Dermis blood vessel endothelial cell (primary cell): ENCODE data around the gene TGFB1I1. TPM values are rescaled to one million over a fixed set of nuclear protein-coding genes. Genes with fewer than 3 reads are reported as not detected.

Source experiments
- DNase-seq: peaks from one replicate; pipeline ENCODE4 v3.0.0; 2010
- total RNA-seq: library from RNA; depleted of rRNA; stranded (reverse); fragments of >200 nt; gene quantifications from 2 replicates; pipeline ENCODE4 v1.2.3, GENCODE V29; 2014

Gene TGFB1I1
- total RNA-seq, 1 donor from 2014 or later: 37.4 TPM

DNA sequence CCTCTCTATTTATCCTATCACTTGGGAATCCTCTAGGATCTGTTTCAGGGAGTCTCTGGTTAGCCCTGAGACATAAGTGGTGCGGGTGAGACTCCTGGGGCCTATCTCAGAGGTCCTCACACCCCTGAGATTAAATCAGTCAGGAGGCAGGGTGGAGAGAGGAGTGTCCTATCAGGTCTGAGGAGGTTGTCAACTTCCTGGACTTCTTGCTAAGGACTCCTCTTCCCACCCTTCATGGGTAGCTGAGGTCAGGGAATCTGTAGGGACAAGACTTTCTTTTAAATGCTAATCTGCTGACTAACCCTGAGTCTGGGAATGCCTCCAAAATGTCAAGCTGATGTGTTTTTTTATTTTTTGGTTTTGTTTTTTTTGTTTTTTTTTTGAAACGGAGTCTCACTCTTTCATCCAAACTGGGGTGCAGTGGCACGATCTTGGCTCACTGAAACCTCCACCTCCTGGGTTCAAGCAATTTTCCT, 19.3 kb upstream of the TGFB1I1 start:
- peak; percentile 43 for DNase-seq

GRCh38 chr16:31453255-31454204, 18.4 kb upstream of the TGFB1I1 start:
- no peak for DNase-seq

- DNase-seq: peak; percentile 56
These were observed 16.2 kb upstream of the TGFB1I1 start for GRCh38 chr16:31455601-31456314.

DNA sequence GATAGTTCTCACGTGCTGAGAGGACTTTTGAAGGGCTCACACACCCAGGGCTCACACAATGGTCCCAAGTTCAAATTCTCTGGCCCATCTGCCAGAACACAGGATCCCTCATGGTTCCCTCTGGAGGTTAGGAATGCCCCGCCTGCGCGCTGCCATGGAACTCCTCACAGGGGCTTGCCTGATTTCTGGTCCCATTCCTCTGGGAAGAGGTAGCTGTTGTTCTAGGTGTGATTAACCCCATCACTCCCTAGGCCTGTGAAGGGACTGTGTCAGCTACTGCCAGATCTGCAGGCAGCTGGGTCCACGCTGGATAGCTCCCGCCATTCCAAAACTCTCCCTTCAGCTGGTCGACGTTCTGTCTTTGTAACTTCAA, 15.0 kb upstream of the TGFB1I1 start:
- no peak for DNase-seq

DNA sequence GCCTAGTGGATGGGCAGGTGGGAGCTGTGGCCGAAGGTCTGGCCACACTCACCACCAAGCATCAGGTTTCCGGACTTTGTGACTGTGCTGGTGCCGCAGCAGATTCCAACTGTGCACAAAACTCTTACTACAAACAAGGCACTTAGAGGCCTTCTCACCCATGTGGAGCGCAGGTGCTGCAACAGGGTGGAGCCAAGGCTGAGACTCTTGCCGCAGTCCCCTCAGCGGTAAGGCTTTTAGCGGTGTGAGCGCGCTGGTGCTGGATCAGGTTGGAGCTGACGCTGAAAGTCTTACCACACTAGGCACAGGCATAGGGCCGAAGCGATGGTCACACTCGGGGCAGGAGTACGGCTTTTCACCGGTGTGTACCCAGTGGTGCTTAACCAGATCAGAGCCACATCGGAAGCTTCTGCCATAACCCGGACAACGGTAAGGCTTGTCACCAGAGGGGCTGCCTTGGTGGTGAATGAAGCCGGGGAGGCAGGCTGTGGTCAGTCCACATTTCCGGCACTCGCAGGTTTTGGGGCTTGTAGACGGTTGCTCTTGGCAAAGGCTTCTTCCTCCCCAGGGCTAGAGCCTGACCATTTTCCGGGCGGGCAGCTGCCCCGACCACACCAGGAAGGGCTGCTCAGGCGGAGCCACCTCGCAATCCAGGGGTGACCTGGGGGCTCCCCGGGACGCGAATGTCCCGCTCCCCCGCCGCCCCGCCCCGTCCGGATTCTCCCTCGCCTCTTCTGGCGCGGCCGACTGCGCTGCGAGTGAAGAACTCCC, 13.7 kb upstream of the TGFB1I1 start:
- peak; percentile 60 for DNase-seq

DNA sequence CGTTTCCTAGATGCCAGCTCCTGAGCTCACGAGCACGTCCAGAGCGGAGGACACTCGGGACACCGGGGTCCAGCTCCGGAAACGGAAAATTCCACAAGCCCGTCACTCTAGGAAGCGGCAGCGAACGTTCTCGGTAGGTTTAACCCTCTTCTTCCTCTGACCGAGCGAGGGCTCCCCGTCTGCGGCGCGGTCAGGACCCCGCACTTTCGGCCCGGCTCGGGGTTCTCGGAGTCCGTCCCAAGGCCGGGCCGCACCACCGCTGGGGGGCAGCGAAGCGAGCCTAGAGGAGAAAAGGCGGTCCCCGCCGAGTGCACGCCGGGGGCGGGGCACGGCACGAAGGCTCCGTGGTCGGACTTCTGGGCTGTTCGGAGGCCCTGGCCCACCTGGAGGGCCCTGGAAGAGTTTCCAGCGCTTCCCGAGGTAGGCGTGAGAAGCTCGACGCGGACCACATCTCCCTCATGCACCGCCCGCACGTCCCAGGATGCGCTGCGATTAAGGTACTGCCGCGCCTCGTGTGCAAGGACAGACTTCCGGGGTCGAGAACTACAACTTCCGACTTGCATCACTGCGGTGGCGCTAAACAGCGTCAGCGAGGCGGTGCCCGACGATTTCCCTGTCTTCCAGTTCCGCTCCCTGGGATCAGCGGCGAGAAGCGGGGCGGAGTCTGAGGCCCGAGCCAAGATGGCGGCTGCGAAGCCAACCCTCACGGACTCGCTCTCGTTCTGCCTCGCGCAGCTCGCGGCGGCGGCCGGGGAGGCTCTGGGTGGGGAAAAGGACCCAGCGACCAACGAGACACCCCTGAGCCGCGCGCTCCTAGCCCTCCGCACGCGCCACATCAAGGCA, 12.9 kb upstream of the TGFB1I1 start, which contains the start of gene ARMC5:
ARMC5 (plus strand) TSS at position 658 of the 843 bp plus-strand sequence; CDS start at position 682, 24 bp downstream.
- DNase-seq: peak; percentile 99

GRCh38 chr16:31459687-31460581, 12.0 kb upstream of the TGFB1I1 start:
- peak; percentile 100 for DNase-seq

- peak; percentile 78 for DNase-seq
These were observed 11.4 kb upstream of the TGFB1I1 start for GRCh38 chr16:31460582-31461002.

DNA sequence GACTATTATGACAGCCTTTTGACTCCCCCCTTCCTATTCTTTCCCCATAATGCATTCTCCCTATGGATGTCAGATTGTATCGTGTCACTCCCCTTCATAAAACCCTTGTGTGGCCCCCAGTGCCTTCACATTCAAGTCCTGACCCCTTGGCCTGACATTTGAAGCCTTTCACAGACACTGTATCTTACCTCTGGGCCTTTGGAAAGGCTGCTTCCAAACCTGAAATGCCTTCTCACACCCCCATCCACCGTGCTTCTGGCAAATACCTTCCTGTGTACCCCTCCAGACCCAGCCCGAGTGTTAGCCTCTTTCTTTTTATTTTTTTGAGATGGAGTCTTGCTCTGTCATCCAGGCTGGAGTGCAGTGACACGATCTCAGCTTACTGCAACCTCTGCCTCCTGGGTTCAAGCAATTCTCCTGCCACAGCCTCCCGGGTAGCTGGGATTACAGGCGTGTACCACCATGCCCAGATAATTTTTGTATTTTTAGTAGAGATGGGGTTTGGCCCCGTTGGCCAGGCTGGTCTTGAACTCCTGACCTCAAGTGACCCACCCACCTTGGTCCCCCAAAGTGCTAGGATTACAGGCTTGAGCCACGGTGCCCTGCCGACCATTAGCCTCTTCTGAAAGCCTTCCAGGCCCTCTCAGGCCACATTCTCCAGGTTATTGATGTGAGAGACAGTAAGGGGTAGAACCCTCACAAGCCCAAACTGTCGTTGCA, 10.6 kb upstream of the TGFB1I1 start:
- no peak for DNase-seq

- DNase-seq: no peak
These were observed 9.8 kb upstream of the TGFB1I1 start for GRCh38 chr16:31461921-31462804.

DNA sequence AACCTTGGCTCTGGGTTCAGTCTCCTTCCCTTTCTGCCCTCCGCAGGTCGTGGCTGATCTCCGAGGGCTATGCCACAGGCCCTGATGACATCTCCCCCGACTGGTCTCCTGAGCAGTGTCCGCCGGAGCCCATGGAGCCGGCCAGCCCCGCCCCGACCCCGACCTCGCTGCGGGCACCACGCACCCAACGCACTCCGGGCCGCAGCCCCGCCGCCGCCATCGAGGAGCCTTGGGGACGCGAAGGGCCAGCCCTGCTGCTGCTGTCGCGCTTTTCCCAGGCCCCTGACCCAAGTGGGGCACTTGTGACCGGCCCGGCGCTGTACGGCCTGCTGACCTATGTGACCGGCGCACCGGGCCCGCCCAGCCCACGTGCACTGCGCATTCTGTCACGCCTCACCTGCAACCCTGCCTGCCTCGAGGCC, 7.6 kb upstream of the TGFB1I1 start:
- no peak for DNase-seq

DNA sequence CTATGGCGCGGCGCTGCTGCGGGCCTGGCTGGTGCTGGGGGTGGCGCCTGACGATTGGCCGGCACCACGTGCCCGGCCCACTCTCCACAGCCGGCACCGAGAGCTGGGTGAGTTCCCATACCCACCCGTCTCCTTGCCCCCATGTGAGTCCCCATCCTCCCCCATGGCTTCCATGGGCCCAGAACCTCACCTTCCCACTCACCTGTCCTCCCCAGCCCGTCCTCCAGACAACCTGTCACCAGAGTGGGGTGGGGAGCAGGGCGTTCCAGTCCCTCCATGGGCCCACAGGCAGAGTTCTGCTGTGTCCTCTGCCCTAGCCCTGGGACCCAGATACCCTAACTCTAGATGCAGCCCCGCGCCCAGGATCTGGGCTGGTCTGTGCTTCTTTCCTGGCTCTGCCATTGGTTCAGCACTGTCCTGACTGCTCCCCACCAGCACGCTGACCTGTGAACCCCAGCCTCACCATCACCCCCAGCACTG, 7.1 kb upstream of the TGFB1I1 start:
- DNase-seq: no peak

- DNase-seq: no peak
These were observed 6.1 kb upstream of the TGFB1I1 start for GRCh38 chr16:31465788-31466370.

DNA sequence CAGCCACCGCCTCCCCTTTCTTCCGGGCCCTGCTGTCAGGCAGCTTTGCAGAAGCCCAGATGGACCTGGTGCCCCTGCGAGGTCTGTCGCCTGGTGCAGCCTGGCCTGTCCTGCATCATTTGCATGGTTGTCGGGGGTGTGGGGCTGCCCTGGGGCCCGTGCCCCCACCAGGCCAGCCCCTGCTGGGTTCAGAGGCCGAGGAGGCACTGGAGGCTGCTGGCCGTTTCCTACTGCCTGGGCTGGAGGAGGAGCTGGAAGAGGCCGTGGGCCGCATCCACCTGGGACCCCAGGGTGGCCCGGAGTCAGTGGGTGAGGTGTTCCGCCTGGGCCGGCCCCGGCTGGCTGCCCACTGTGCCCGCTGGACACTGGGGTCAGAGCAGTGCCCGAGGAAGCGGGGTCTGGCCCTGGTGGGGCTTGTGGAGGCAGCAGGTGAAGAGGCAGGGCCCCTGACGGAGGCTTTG, 5.5 kb upstream of the TGFB1I1 start:
- DNase-seq: no peak

- no peak for DNase-seq
These were observed 4.7 kb upstream of the TGFB1I1 start for GRCh38 chr16:31467151-31467773.

GRCh38 chr16:31467858-31468257, 4.1 kb upstream of the TGFB1I1 start:
- no peak for DNase-seq

- no peak for DNase-seq
These were observed 1.3 kb upstream of the TGFB1I1 start for GRCh38 chr16:31470615-31471014.
